Spleen (tissue), 11 donors: ENCODE measurements around the gene MAST2. TPM values are rescaled to one million over a fixed set of nuclear protein-coding genes. Genes with fewer than 3 reads are reported as not detected.

ENCODE experiments used
- DNase-seq: peaks from one replicate; pipeline ENCODE4 v3.0.0-alpha.2; 2020
- H3K27ac ChIP-seq, 8 donors: fragments of 200-600 bp; sonication (generic) in 7 of 8; 1 replicate in 4 of 8; 2 replicates in 4 of 8; pipeline versions ENCODE4 v1.5.0 to v1.8.0; 2016 to 2021; ENCODE audit warnings: inconsistent platforms in 4 of 8, mild to moderate bottlenecking in 4 of 8, moderate library complexity in 1 of 8
- H3K27me3 ChIP-seq, 7 donors: fragments of 200-600 bp; sonication (generic) in 6 of 7; replicated peaks in 1 of 7; 1 replicate in 4 of 7; 2 replicates in 3 of 7; pipeline versions ENCODE4 v1.5.0 to v1.8.0; 2016 to 2021; ENCODE audit warnings: inconsistent platforms in 3 of 7, mild to moderate bottlenecking in 1 of 7
- H3K36me3 ChIP-seq, 6 donors: fragments of 200-600 bp; sonication (generic) in 5 of 6; 1 replicate in 4 of 6; 2 replicates in 2 of 6; pipeline versions ENCODE4 v1.5.0 to v1.8.0; 2016 to 2021; ENCODE audit warnings: inconsistent platforms in 2 of 6
- H3K4me1 ChIP-seq, 6 donors: fragments of 200-600 bp; sonication (generic) in 5 of 6; 1 replicate in 3 of 6; 2 replicates in 3 of 6; pipeline versions ENCODE4 v1.5.0 to v1.8.0; 2016 to 2021; ENCODE audit warnings: inconsistent platforms in 3 of 6
- H3K4me3 ChIP-seq, 8 donors: fragments of 200-600 bp; sonication (generic) in 7 of 8; 1 replicate in 4 of 8; 2 replicates in 4 of 8; pipeline versions ENCODE4 v1.5.0 to v1.8.0; 2016 to 2021; ENCODE audit warnings: inconsistent platforms in 4 of 8, mild to moderate bottlenecking in 4 of 8, moderate library complexity in 2 of 8
- H3K9me3 ChIP-seq, 8 donors: fragments of 200-600 bp; sonication (generic) in 7 of 8; 1 replicate in 4 of 8; 2 replicates in 4 of 8; pipeline versions ENCODE4 v1.5.0 to v1.8.0; 2016 to 2021; ENCODE audit warnings: inconsistent platforms in 4 of 8
- CTCF ChIP-seq, 11 experiments: fragments of 200-600 bp in 7 of 11; fragments of 450-650 bp in 4 of 11; sonication (generic) in 4 of 11; IDR thresholded peaks in 8 of 11; conservative IDR thresholded peaks in 3 of 11; 1 replicate in 7 of 11; 2 replicates in 4 of 11; pipeline versions ENCODE4 v1.4.0 to v1.8.0; 2016 to 2021; ENCODE audit warnings: antibody characterized with exemption in 11 of 11, inconsistent platforms in 4 of 11, mild to moderate bottlenecking in 1 of 11
- POLR2A ChIP-seq, 3 donors: fragments of 450-650 bp; IDR thresholded peaks; one replicate each; pipeline ENCODE4 v1.5.1; 2017; ENCODE audit warnings: antibody characterized with exemption in 3 of 3, mild to moderate bottlenecking in 1 of 3
- POLR2AphosphoS5 ChIP-seq, 3 donors: sonication (generic); formaldehyde crosslinking; IDR thresholded peaks; one replicate each; pipeline ENCODE4 v1.5.1; 2017; ENCODE audit warnings: antibody characterized with exemption in 3 of 3
- WGBS, 5 donors: extraction: QIAGEN DNeasy Blood & Tissue Kit in 3 of 5; methylation state at CpG; one replicate each; pipeline versions ENCODE4 v1.1.5 to v1.1.7; 2013 to 2018; 5-methylcytosine and 5-hydroxymethylcytosine counted together
- intact Hi-C: fragments of 100-400 bp; cut with DNase I; formaldehyde crosslinking; loops from one replicate; pipeline ENCODE4 v1.15.0; 2023; ENCODE audit warnings: low total_unique reads
- polyA plus RNA-seq, 3 donors: library from polyadenylated mRNA; stranded (reverse); fragments of 200-250 nt; gene quantifications; one replicate each; pipeline ENCODE4 v1.2.1, GENCODE V29; 2013
- total RNA-seq, 7 donors: library from RNA; depleted of rRNA in 3 of 7; stranded (reverse); fragments of >200 nt in 3 of 7; fragmentation: NEBNext Ultra II Directional in 4 of 7; extraction: Animal tissue kit (Norgen Biotek cat#: 25700) in 4 of 7; gene quantifications; one replicate each; pipeline versions ENCODE4 v1.1.0 to v1.2.1, GENCODE V29; 2016 to 2021
- donor health status: healthy with polysubstance abuse.
- donor health status: DM: no; HTN: no; CAD: no; lungs with moderate emphysema.
- donor health status: DM: no; HTN: no; CAD: no.
- donor health status: Bipolar disorder and iron deficiency.
- donor health status: healthy.
- donor health status: DM: no; HTN: no; CAD: no.
- donor health status: DM: yes; HTN: yes; CAD: no.

MAST2 gene
- total and polyA plus RNA-seq, 10 donors = 3.6 to 19.4 (median 12.9) TPM

GRCh38 chr1:45785583-45785982 lies 17.8 kb upstream of the MAST2 start:
- Histone ChIP-seq H3K4me3 (no peak overlapping the region), H3K27ac (no peak overlapping the region), H3K36me3 (no peaks in the 10 kb centered on the region), H3K27me3 (no peaks in the 10 kb centered on the region), H3K9me3 (no peaks in the 10 kb centered on the region), H3K4me1 (peaks cover 0 to 20% (median 4%) of the 10 kb centered on the region in 6 donors)
- WGBS, 5 donors = 44 to 59% (median 50%) methylated on average over 4 of the region's 4 CpGs
- intact Hi-C loops = no loop called here
- DNase-seq = no peak
- TF ChIP-seq CTCF (IDR thresholded peaks at IDR 0.05 in 8 of 11, conservative IDR thresholded peaks at IDR 0.05 in 3 of 11) = no peak
- no peak for TF ChIP-seq POLR2AphosphoS5 (IDR thresholded peaks at IDR 0.05)
- TF ChIP-seq POLR2A (IDR thresholded peaks at IDR 0.05) = no peak

GRCh38 chr1:45787905-45788304 lies 15.5 kb upstream of the MAST2 start:
- intact Hi-C loops = no loop called here
- Histone ChIP-seq H3K27ac (no peak overlapping the region), H3K36me3 (no peaks in the 10 kb centered on the region), H3K27me3 (no peaks in the 10 kb centered on the region), H3K4me3 (no peak overlapping the region), H3K4me1 (peaks cover 0 to 20% (median 4%) of the 10 kb centered on the region in 6 donors), H3K9me3 (no peaks in the 10 kb centered on the region)
- WGBS, 5 donors = 26 to 55% (median 46%) methylated on average over 4 of the region's 4 CpGs
- no peak for DNase-seq
- TF ChIP-seq POLR2AphosphoS5 (IDR thresholded peaks at IDR 0.05) (no peak), POLR2A (IDR thresholded peaks at IDR 0.05) (no peak), CTCF (IDR thresholded peaks at IDR 0.05 in 8 of 11, conservative IDR thresholded peaks at IDR 0.05 in 3 of 11) (no peak)

GRCh38 chr1:45789601-45790000 lies 13.8 kb upstream of the MAST2 start:
- no peak for DNase-seq

GRCh38 chr1:45792744-45793143 lies 10.7 kb upstream of the MAST2 start:
- H3K4me1 ChIP-seq = peaks cover 0 to 5% (median 0%) of the 10 kb centered on the region in 6 donors
- intact Hi-C loops = no loop called here
- H3K27me3 ChIP-seq = peaks cover 0 to 15% (median 0%) of the 10 kb centered on the region in 7 donors
- TF ChIP-seq CTCF (IDR thresholded peaks at IDR 0.05 in 8 of 11, conservative IDR thresholded peaks at IDR 0.05 in 3 of 11) = no peak
- TF ChIP-seq POLR2AphosphoS5 (IDR thresholded peaks at IDR 0.05) = no peak
- TF ChIP-seq POLR2A (IDR thresholded peaks at IDR 0.05) = no peak
- WGBS, 5 donors = 75 to 88% (median 83%) methylated on average over 4 of the region's 4 CpGs
- H3K36me3 ChIP-seq = no peaks in the 10 kb centered on the region
- no peak overlapping the region for H3K4me3 ChIP-seq
- no peak overlapping the region for H3K27ac ChIP-seq
- H3K9me3 ChIP-seq = no peaks in the 10 kb centered on the region
- no peak for DNase-seq

More at GRCh38 chr1:45789601-45790000, 13.8 kb upstream of the MAST2 start:
- Histone ChIP-seq H3K4me3 (no peak overlapping the region), H3K27ac (no peak overlapping the region), H3K27me3 (peaks cover 0 to 3% (median 0%) of the 10 kb centered on the region in 7 donors), H3K9me3 (no peaks in the 10 kb centered on the region), H3K4me1 (peaks cover 0 to 20% (median 4%) of the 10 kb centered on the region in 6 donors), H3K36me3 (no peaks in the 10 kb centered on the region)
- WGBS, 5 donors = 70 to 76% (median 73%) methylated on average over 2 of the region's 2 CpGs
- TF ChIP-seq CTCF (IDR thresholded peaks at IDR 0.05 in 8 of 11, conservative IDR thresholded peaks at IDR 0.05 in 3 of 11) (no peak), POLR2AphosphoS5 (IDR thresholded peaks at IDR 0.05) (no peak), POLR2A (IDR thresholded peaks at IDR 0.05) (no peak)
- intact Hi-C loops = no loop called here
